ENCODE data around the gene CASP5.

The CASP5 gene

GRCh38 chr11:104967534-104968354 is 55.2 kb downstream of the CASP5 start:
- no peak for DNase-seq (ENCODE audit: low spot score)

GRCh38 chr11:104965735-104966134 is 57.2 kb downstream of the CASP5 start:
- DNase-seq (ENCODE audit: low spot score): no peak

GRCh38 chr11:104964247-104964646 is 58.7 kb downstream of the CASP5 start:
- DNase-seq (ENCODE audit: low spot score): no peak

GRCh38 chr11:104962852-104963251 is 60.1 kb downstream of the CASP5 start:
- DNase-seq (ENCODE audit: low spot score): no peak

GRCh38 chr11:104957280-104957679 is 65.7 kb downstream of the CASP5 start:
- no peak for DNase-seq (ENCODE audit: low spot score)

GRCh38 chr11:104956528-104956927 is 66.4 kb downstream of the CASP5 start:
- DNase-seq (ENCODE audit: low spot score): no peak

GRCh38 chr11:104946907-104947306 is 76.1 kb downstream of the CASP5 start:
- DNase-seq (ENCODE audit: low spot score): peak; percentile 45
